ENCODE measurements around the gene AADAC.

DNA sequence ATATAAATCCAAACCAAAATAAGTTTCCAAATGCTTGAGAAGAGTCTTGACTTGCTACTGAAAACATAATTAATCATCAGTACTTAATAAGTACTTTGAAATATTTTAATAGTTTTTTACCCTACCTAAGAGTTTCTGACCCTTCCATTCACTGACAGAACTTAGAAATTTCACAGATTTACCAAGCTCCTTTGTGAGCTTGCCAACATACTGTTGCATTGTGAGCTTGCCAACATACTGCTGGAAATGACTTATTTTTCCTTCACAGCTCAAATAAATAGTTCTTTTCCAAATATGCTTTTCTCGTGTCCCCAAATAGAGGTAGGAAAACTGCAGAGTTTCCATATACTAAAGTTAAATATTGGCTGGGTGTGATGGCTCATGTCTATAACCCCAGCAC, 9.6 kb upstream of the AADAC start:
- TF ChIP-seq, protein P1, sequence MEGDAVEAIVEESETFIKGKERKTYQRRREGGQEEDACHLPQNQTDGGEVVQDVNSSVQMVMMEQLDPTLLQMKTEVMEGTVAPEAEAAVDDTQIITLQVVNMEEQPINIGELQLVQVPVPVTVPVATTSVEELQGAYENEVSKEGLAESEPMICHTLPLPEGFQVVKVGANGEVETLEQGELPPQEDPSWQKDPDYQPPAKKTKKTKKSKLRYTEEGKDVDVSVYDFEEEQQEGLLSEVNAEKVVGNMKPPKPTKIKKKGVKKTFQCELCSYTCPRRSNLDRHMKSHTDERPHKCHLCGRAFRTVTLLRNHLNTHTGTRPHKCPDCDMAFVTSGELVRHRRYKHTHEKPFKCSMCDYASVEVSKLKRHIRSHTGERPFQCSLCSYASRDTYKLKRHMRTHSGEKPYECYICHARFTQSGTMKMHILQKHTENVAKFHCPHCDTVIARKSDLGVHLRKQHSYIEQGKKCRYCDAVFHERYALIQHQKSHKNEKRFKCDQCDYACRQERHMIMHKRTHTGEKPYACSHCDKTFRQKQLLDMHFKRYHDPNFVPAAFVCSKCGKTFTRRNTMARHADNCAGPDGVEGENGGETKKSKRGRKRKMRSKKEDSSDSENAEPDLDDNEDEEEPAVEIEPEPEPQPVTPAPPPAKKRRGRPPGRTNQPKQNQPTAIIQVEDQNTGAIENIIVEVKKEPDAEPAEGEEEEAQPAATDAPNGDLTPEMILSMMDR (IDR thresholded peaks at IDR 0.05), result no peak
- TF ChIP-seq POLR2A (IDR thresholded peaks at IDR 0.05), result no peak
